Activated CD8-positive, alpha-beta memory T cell treated with anti-CD3 and anti-CD28 coated beads, Interleukin-2, amount 10 ng/mL, durations not matched to agents 7 days and 5 days (primary cell): ENCODE data around the gene ATAD3B. TPM values are rescaled to one million over a fixed set of nuclear protein-coding genes. Genes with fewer than 3 reads are reported as not detected.
A peak's percentile ranks its signal among the peaks of the same experiment; 100 is the strongest.
"Not testable (repeated sequence)": the region's sequence is repeated elsewhere in the genome, so short reads cannot be mapped to it uniquely, and the experiment has no call there.

Source experiments
- ATAC-seq: fragments of 150-1000 bp; cut with Tn5 transposase; one replicate; pipeline ENCODE4 v1.10.0; 2021; ENCODE audit warnings: moderate library complexity
- CTCF ChIA-PET: fragments of 350-600 bp; sonication (Branson Sonifier 250); formaldehyde crosslinking; loops from one replicate; lab custom pipeline; 2021; ENCODE audit warnings: antibody characterized with exemption; lab: Charles Lee
- DNase-seq: peaks from one replicate; pipeline ENCODE4 v3.0.0-alpha.2; 2020
- H3K27ac Mint-ChIP-seq: one replicate; pipeline ENCODE4 v1.8.0; 2021; ENCODE audit warnings: mild to moderate bottlenecking, mixed read lengths
- H3K27me3 Mint-ChIP-seq: one replicate; pipeline ENCODE4 v1.8.0; 2021; ENCODE audit warnings: mixed read lengths
- H3K36me3 Mint-ChIP-seq: one replicate; pipeline ENCODE4 v1.8.0; 2021; ENCODE audit warnings: mild to moderate bottlenecking, mixed read lengths
- H3K4me1 Mint-ChIP-seq: one replicate; pipeline ENCODE4 v1.8.0; 2021; ENCODE audit warnings: mixed read lengths
- H3K4me3 Mint-ChIP-seq: one replicate; pipeline ENCODE4 v1.8.0; 2021; ENCODE audit warnings: mild to moderate bottlenecking, moderate library complexity, mixed read lengths
- H3K9me3 Mint-ChIP-seq: one replicate; pipeline ENCODE4 v1.8.0; 2022; ENCODE audit warnings: low read depth, mixed read lengths
- total RNA-seq, 2 experiments: library from RNA; stranded (reverse); gene quantifications; one replicate each; pipeline ENCODE4 v1.2.3, GENCODE V29; 2021

The ATAD3B gene
- total RNA-seq, 2 experiments from 2014 or later, result 46.5 to 63.3 TPM

GRCh38 chr1:1509465-1509850, 37.9 kb downstream of the ATAD3B start:
- H3K36me3 Mint-ChIP-seq, H3K27me3 Mint-ChIP-seq, ATAC-seq, H3K4me3 Mint-ChIP-seq, CTCF ChIA-PET, H3K9me3 Mint-ChIP-seq, H3K27ac Mint-ChIP-seq, DNase-seq: not testable (repeated sequence)
- peaks cover 36% of the 10 kb centered on the region for H3K4me1 Mint-ChIP-seq

DNA sequence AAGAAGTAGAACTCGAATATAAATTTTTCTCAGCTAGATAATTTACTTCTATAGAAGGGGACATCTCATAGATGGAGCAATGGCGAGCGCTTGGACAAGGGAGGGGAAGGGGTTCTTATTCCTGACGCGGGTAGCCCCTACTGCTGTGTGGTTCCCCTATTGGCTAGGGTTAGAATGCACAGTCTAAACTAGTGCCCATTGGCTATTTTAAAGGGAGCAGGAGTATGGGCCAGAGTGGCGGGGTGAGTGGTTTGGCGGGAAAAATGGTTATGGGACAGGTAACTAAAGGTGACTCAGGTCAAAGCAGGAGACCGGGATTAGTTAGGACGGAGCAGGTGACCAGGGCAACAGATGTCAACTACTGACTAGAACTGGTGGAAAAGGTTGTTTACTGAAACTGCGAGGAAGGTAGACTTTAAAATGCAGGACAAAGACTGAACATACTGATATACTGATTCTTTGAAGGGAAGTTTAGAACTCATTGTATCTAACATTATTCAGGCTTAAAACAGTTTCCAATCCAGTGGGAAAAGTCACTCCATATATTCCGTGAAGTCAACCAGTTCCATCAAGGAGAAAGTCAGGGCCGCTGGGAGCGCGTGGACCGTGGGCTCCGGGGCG, 39.5 kb downstream of the ATAD3B start:
- no peak for ATAC-seq
- DNase-seq, result no peak
- Mint-ChIP-seq H3K27me3 (no peaks in the 10 kb centered on the region), H3K9me3 (no peaks in the 10 kb centered on the region), H3K36me3 (peaks cover under 1% of the 10 kb centered on the region), H3K4me1 (peaks cover 26% of the 10 kb centered on the region), H3K27ac (peak overlapping the region; percentile 85), H3K4me3 (peak overlapping the region; percentile 82)
- CTCF ChIA-PET, result no interaction called here

DNA sequence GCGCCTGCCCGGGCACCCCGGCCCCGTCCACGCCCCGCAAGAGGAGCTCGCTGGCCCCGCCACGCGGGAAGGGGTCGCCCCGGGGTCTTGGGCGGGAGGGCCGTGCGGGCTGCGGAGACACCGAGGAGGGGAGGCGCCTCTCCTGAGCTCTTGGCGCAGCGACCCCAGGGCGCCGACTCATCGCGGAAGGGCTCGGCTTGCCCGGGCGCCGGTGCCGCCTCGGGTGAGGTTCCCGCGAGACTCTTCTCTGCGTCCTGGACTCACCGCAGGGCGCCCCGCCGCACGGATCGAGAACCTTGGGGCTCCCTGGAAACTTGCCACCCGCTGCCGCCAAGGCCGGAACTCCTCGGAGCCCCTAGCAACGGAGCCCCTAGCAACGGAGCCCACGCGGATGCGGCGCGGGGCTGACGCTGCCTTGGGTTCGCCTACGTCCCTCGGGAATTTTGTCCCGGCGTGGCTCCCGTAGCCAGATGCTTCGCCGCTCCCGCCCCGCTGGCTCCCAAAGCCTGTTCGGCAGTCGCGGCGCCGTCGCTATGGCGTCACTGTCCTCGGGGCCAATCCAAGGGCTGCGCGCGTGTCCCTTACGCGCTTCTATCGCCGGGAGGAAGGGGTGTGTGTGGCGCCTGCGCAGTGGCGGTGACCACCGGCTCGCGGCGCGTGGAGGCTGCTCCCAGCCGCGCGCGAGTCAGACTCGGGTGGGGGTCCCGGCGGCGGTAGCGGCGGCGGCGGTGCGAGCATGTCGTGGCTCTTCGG, 40.1 kb downstream of the ATAD3B start, which contains the start of gene ATAD3A:
Gene ATAD3A (plus strand): TSS at position 630 of the 753 bp plus-strand sequence. CDS start 107 bp downstream, at position 737.
- Mint-ChIP-seq H3K4me3 (peak within 1 kb of the TSS; percentile 82), H3K27ac (peak within 1 kb of the TSS; percentile 85), H3K36me3 (peaks cover 2% of the 10 kb centered on the region), H3K27me3 (no peaks in the 10 kb centered on the region), H3K4me1 (peaks cover 22% of the 10 kb centered on the region), H3K9me3 (no peaks in the 10 kb centered on the region)
- DNase-seq (peak; percentile 98), ATAC-seq (peak; percentile 93)
- CTCF ChIA-PET, result no interaction called here

- peaks cover 17% of the 10 kb centered on the region for H3K4me1 Mint-ChIP-seq
- not testable (repeated sequence) for H3K9me3 Mint-ChIP-seq
- peak overlapping the region; percentile 52 for H3K27ac Mint-ChIP-seq
Measured at GRCh38 chr1:1512425-1512824, 40.9 kb downstream of the ATAD3B start.

DNA sequence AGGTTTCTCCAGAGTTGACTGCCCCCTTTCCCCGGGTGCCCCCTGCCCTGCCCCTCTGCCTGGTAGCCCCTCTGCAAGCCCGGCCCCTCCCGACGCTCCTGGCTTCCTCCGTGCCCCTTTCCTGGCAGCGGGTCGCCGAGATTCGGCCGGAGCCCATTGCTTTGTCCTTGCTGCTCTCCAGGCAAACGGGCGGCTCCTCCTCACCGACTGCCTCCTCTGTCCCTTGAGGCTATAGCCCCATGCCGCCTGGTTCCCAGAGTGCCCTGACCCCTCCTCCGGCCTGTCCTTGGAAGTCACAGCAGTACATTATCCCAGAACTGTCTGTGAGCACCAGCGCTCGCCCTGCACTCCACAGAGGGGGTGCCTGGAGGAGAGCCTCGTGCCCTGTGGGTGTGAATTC, 42.1 kb downstream of the ATAD3B start:
- H3K4me1 Mint-ChIP-seq, result peaks cover 15% of the 10 kb centered on the region
- H3K27ac Mint-ChIP-seq, DNase-seq, H3K9me3 Mint-ChIP-seq, ATAC-seq, H3K27me3 Mint-ChIP-seq, CTCF ChIA-PET: not testable (repeated sequence)
- H3K36me3 Mint-ChIP-seq, result peaks cover 12% of the 10 kb centered on the region
- H3K4me3 Mint-ChIP-seq, result peak overlapping the region; percentile 55

More at GRCh38 chr1:1512425-1512824, 40.9 kb downstream of the ATAD3B start:
- H3K27me3 Mint-ChIP-seq, H3K36me3 Mint-ChIP-seq, CTCF ChIA-PET: not testable (repeated sequence)
- ATAC-seq, result peak; percentile 22
- peak; percentile 52 for DNase-seq
- peak overlapping the region; percentile 70 for H3K4me3 Mint-ChIP-seq

DNA sequence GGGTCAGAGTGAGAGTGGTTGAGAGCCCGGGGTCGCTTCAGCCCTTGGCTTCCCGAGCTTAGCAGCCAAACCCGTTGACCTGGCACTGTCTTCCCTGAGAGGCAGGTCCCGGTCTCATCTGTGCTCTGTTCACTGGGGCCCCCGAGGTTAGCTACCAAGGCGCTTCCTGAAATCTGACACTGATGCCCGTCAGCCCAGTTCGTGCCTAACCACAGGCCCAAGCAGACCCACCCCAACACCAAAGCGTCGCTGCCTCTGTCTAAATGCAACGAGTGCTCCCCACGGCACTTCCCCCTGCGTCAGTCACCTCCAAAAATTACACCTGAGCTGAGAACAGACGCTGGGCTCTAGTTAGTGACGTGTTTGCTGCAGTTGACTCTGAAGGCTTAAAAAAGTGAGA, 42.8 kb downstream of the ATAD3B start:
- CTCF ChIA-PET, H3K27ac Mint-ChIP-seq, H3K4me3 Mint-ChIP-seq, H3K9me3 Mint-ChIP-seq, H3K27me3 Mint-ChIP-seq, DNase-seq, ATAC-seq: not testable (repeated sequence)
- Mint-ChIP-seq H3K36me3 (peaks cover 14% of the 10 kb centered on the region), H3K4me1 (peaks cover 15% of the 10 kb centered on the region)

DNA sequence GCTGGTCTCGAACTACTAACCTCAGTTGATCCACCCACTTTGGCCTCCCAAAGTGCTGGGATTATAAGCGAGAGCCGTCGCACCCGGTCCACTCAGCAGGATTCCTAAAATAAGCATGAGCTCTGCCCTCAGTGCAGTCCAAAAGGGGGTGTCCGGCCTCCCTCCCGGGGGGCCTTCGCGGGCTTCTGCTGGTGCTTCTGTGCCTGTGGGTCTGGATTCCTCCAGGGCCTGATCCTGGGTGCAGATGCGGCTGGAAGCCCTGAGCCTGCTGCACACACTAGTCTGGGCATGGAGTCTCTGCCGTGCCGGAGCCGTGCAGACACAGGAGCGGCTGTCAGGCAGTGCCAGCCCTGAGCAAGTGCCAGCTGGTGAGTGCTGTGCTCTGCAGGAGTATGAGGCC, 45.4 kb downstream of the ATAD3B start:
- peaks cover 19% of the 10 kb centered on the region for H3K36me3 Mint-ChIP-seq
- DNase-seq, H3K9me3 Mint-ChIP-seq, H3K4me3 Mint-ChIP-seq, H3K4me1 Mint-ChIP-seq, ATAC-seq, H3K27me3 Mint-ChIP-seq, CTCF ChIA-PET, H3K27ac Mint-ChIP-seq: not testable (repeated sequence)

GRCh38 chr1:1517973-1518620, 46.5 kb downstream of the ATAD3B start:
- DNase-seq (no peak), ATAC-seq (no peak)
- no peak overlapping the region for H3K4me3 Mint-ChIP-seq
- no peaks in the 10 kb centered on the region for H3K9me3 Mint-ChIP-seq
- H3K4me1 Mint-ChIP-seq, result peaks cover 7% of the 10 kb centered on the region
- H3K27me3 Mint-ChIP-seq, result no peaks in the 10 kb centered on the region
- peaks cover 19% of the 10 kb centered on the region for H3K36me3 Mint-ChIP-seq
- CTCF ChIA-PET, result no interaction called here
- no peak overlapping the region for H3K27ac Mint-ChIP-seq

GRCh38 chr1:1518621-1519007, 47.0 kb downstream of the ATAD3B start:
- H3K4me1 Mint-ChIP-seq, ATAC-seq, CTCF ChIA-PET: not testable (repeated sequence)

GRCh38 chr1:1519805-1520505, 48.4 kb downstream of the ATAD3B start:
- H3K27ac Mint-ChIP-seq, ATAC-seq, CTCF ChIA-PET, H3K27me3 Mint-ChIP-seq, H3K4me1 Mint-ChIP-seq, DNase-seq, H3K4me3 Mint-ChIP-seq, H3K9me3 Mint-ChIP-seq: not testable (repeated sequence)
- H3K36me3 Mint-ChIP-seq, result peaks cover 20% of the 10 kb centered on the region

More at GRCh38 chr1:1518621-1519007, 47.0 kb downstream of the ATAD3B start:
- not testable (repeated sequence) for H3K27ac Mint-ChIP-seq, H3K9me3 Mint-ChIP-seq, DNase-seq, H3K27me3 Mint-ChIP-seq, H3K4me3 Mint-ChIP-seq
- peaks cover 19% of the 10 kb centered on the region for H3K36me3 Mint-ChIP-seq

GRCh38 chr1:1521331-1521730, 49.8 kb downstream of the ATAD3B start:
- Mint-ChIP-seq H3K4me3 (no peak overlapping the region), H3K4me1 (no peaks in the 10 kb centered on the region), H3K36me3 (peaks cover 20% of the 10 kb centered on the region), H3K27me3 (no peaks in the 10 kb centered on the region), H3K27ac (no peak overlapping the region), H3K9me3 (no peaks in the 10 kb centered on the region)
- no peak for DNase-seq
- ATAC-seq, result no peak
- CTCF ChIA-PET, result no interaction called here

DNA sequence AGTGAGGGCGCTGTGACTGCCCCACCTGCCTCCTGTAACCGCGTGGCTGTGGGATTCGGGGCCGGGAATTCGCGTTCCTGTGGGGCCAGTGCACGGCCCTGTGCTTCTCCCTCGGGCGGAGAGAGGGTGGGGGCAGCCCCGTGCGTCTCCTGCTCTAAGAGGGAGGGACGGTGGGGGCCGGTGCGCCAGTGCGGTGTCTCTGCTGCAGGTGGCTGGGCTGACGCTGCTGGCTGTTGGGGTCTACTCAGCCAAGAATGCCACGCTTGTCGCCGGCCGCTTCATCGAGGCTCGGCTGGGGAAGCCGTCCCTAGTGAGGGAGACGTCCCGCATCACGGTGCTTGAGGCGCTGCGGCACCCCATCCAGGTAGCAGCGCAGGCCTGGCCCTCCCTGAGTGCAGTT, 51.0 kb downstream of the ATAD3B start:
- H3K4me1 Mint-ChIP-seq, ATAC-seq, DNase-seq, H3K27ac Mint-ChIP-seq, H3K27me3 Mint-ChIP-seq, H3K9me3 Mint-ChIP-seq, CTCF ChIA-PET, H3K4me3 Mint-ChIP-seq: not testable (repeated sequence)
- peaks cover 23% of the 10 kb centered on the region for H3K36me3 Mint-ChIP-seq

DNA sequence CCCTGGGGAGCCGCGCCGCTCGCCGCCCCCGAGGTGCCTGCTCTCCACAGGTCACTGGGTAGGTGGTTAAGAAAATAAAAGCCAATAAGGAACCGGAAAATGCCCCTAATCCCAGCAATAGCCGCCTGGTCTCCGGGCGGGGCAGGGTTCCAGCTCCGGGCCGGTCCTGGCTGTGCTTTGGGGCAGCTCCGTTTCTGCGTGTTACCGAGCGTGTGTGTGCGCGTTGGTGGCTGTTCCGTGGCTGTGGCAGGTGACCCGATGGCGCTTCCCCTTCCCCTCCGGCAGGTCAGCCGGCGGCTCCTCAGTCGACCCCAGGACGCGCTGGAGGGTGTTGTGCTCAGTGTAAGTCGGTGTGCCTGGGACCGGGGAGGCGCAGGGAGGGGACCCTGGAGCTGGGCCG, 51.7 kb downstream of the ATAD3B start:
- H3K27ac Mint-ChIP-seq, H3K4me3 Mint-ChIP-seq, H3K4me1 Mint-ChIP-seq, ATAC-seq, H3K27me3 Mint-ChIP-seq, H3K9me3 Mint-ChIP-seq, CTCF ChIA-PET, DNase-seq: not testable (repeated sequence)
- peaks cover 21% of the 10 kb centered on the region for H3K36me3 Mint-ChIP-seq
